ENCODE results near the gene DCLK2.
A peak's percentile ranks its signal among the peaks of the same experiment; 100 is the strongest.

Gene DCLK2

GRCh38 chr4:150117629-150118028 is 39.4 kb downstream of the DCLK2 start:
- DNase-seq (ENCODE audit: low spot score) = no peak

- no peak for DNase-seq (ENCODE audit: low spot score)
Measured at GRCh38 chr4:150119492-150119891, 41.2 kb downstream of the DCLK2 start.

GRCh38 chr4:150123087-150123486 is 44.8 kb downstream of the DCLK2 start:
- no peak for DNase-seq (ENCODE audit: low spot score)

GRCh38 chr4:150123796-150124677 is 45.8 kb downstream of the DCLK2 start:
- peak; percentile 45 for DNase-seq (ENCODE audit: low spot score)

GRCh38 chr4:150126201-150126863 is 48.1 kb downstream of the DCLK2 start:
- DNase-seq (ENCODE audit: low spot score) = no peak

- DNase-seq (ENCODE audit: low spot score) = no peak
Measured at GRCh38 chr4:150126864-150127203, 48.6 kb downstream of the DCLK2 start.

GRCh38 chr4:150127757-150128156 is 49.5 kb downstream of the DCLK2 start:
- no peak for DNase-seq (ENCODE audit: low spot score)

- DNase-seq (ENCODE audit: low spot score) = no peak
Measured at GRCh38 chr4:150130933-150131332, 52.7 kb downstream of the DCLK2 start.

- no peak for DNase-seq (ENCODE audit: low spot score)
Measured at GRCh38 chr4:150131581-150132228, 53.5 kb downstream of the DCLK2 start.

- DNase-seq (ENCODE audit: low spot score) = no peak
Measured at GRCh38 chr4:150133605-150134004, 55.4 kb downstream of the DCLK2 start.

- no peak for DNase-seq (ENCODE audit: low spot score)
Measured at GRCh38 chr4:150135134-150135772, 57.0 kb downstream of the DCLK2 start.

GRCh38 chr4:150136036-150136435 is 57.8 kb downstream of the DCLK2 start:
- no peak for DNase-seq (ENCODE audit: low spot score)

GRCh38 chr4:150136481-150136880 is 58.2 kb downstream of the DCLK2 start:
- DNase-seq (ENCODE audit: low spot score) = no peak

- no peak for DNase-seq (ENCODE audit: low spot score)
Measured at GRCh38 chr4:150139297-150139865, 61.1 kb downstream of the DCLK2 start.

- DNase-seq (ENCODE audit: low spot score) = no peak
Measured at GRCh38 chr4:150140774-150141400, 62.6 kb downstream of the DCLK2 start.

GRCh38 chr4:150141756-150142155 is 63.5 kb downstream of the DCLK2 start:
- no peak for DNase-seq (ENCODE audit: low spot score)

- DNase-seq (ENCODE audit: low spot score) = no peak
Measured at GRCh38 chr4:150142831-150143230, 64.6 kb downstream of the DCLK2 start.

- DNase-seq (ENCODE audit: low spot score) = no peak
Measured at GRCh38 chr4:150145090-150145945, 67.1 kb downstream of the DCLK2 start.

- no peak for DNase-seq (ENCODE audit: low spot score)
Measured at GRCh38 chr4:150145946-150146340, 67.7 kb downstream of the DCLK2 start.

GRCh38 chr4:150149381-150149780 is 71.1 kb downstream of the DCLK2 start:
- DNase-seq (ENCODE audit: low spot score) = peak; percentile 19

- DNase-seq (ENCODE audit: low spot score) = peak; percentile 77
Measured at GRCh38 chr4:150150629-150151062, 72.4 kb downstream of the DCLK2 start.
